ENCODE data around the gene RNF220.

- TF ChIP-seq CTCF (IDR thresholded peaks at IDR 0.05; ENCODE audit: low read depth, low read length, poor library complexity, severe bottlenecking), result no peak
- TF ChIP-seq EZH2phosphoT487 (IDR thresholded peaks at IDR 0.05; ENCODE audit: borderline replicate concordance, low read length), result no peak
These were observed 180.4 kb downstream of the RNF220 start for GRCh38 chr1:44585315-44585920.
